GM18873 (cell line): ENCODE measurements around the gene RIMS4.

ENCODE experiments used
- ATAC-seq: cut with Tn5 transposase; IDR thresholded peaks from one replicate; pipeline ENCODE4 v1.9.1; 2021; ENCODE audit warnings: mild to moderate bottlenecking, moderate library complexity, moderate number of reproducible peaks; ENCODE audit not compliant: unreplicated experiment, low FRiP score

The RIMS4 gene

GRCh38 chr20:44799691-44800090 lies 10.7 kb downstream of the RIMS4 start:
- no peak for ATAC-seq

- no peak for ATAC-seq
Measured at GRCh38 chr20:44796758-44797457, 13.4 kb downstream of the RIMS4 start.

- no peak for ATAC-seq
Measured at GRCh38 chr20:44796311-44796710, 14.0 kb downstream of the RIMS4 start.

GRCh38 chr20:44795836-44796235 lies 14.5 kb downstream of the RIMS4 start:
- no peak for ATAC-seq

DNA sequence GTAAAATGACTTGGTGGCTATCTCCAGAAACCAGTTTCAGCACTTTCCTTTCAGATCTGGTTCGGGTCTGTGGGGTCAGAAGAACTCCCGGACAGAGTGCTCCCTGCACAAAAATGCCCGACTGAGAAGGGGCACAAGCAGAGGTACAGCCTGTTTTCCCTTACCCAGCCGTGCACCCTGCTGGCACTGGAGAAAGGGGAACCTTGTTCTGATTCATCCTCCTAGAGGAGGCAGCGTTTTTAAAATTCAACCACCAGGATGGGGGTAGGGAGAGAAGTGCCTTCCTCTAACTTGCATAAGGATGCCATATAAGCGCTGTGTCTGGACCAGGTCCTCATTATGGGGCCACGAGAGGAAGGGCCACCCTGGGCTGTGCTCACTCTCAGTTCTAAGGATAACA lies 17.6 kb downstream of the RIMS4 start:
- ATAC-seq: no peak

GRCh38 chr20:44790638-44791393 lies 19.5 kb downstream of the RIMS4 start:
- no peak for ATAC-seq

GRCh38 chr20:44788706-44789456 lies 21.5 kb downstream of the RIMS4 start:
- ATAC-seq: no peak

DNA sequence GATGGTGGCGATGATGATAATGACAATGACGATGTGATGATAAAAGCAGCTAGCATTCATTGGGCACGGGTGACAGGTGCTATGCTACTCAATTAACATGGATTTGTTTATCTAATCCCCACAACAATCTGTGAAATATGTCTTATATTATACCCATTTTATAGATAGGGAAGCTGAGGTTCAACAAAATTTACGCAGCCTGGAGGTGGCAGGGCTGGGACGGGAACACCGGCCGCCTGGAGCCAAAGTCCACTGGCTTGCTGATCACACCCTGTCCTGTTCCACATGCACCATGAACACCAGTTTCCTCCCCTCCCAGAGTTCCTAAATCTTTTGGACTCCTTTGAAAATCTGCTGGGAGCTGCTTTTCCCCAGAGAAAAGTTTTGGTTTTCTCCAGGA lies 23.0 kb downstream of the RIMS4 start:
- ATAC-seq: no peak

DNA sequence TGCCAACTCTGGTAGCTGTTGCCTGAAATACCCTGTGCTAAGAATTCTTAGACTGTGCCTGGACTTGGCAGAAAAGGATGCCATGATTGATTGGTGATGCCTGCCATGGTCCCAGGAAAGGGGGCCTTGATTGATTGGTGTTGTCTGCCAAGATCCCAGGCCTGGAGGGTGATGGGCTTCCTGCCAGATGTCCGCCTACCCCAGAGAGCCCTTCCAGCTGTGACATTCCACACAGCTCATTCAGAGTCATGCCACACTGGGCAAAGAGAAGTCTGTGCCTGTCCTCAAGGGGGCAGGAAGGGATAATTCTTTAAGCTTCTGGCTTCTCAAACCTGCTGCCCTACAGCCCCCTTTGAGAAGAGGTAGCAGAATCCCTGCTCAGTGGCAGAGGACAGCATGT lies 24.6 kb downstream of the RIMS4 start:
- no peak for ATAC-seq

DNA sequence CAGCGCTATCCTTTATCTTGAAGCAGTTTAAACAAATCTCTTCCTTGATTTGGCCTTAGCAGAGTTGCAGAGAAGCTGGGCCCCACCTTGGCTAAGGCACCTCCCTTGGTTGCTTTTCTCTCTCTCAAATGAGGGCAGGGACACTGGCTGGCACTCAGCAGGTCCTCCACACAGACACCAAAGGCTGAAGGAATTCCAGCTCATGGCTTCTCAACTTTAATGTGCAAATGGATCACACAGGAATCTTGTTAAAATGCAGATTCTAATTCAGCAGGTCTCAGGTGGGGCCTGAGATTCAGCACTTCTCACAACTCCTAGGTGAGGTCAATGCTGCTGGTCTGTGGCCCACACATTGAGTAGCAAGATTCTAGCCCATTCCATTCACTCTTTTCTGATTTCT lies 25.7 kb downstream of the RIMS4 start:
- ATAC-seq: no peak

DNA sequence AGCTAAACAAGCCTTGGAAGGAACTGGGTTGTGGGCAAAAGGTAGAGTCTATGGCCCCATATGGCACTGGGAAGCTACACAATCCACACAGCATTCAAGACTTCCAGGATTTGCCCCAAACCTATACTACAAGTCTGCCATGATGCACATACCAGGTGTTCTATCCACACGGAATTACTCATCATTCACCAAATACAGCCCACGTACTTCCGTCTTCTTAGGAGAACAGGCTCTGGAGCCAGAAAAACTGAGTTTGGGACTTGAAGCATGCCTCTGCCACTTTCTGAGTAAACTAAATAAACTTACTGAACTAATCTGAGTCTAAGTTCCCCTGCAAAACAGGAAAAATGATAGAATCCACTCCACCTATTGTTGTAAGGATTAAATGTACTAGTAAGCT lies 28.6 kb downstream of the RIMS4 start:
- ATAC-seq: no peak

DNA sequence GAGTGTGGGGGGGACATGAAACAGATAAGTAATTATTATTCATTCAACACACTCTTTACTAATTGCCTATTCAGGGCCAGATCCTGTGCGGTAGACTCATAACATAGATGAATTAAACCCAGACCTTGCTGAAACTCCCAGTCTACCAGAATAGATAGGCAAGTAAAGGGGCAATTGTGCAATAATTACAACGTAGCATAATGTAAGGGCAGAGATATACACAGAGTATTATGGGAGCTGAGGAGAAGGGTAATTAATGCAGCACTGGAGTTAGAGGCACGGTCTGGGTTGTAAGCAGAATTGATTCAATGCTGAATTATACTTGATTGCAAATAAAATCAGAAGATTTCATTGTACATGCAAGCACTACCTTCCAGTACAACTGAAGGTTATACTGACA lies 29.2 kb downstream of the RIMS4 start:
- ATAC-seq: no peak

GRCh38 chr20:44780226-44780625 lies 30.1 kb downstream of the RIMS4 start:
- no peak for ATAC-seq

- ATAC-seq: no peak
Measured at GRCh38 chr20:44776980-44777379, 33.4 kb downstream of the RIMS4 start.

DNA sequence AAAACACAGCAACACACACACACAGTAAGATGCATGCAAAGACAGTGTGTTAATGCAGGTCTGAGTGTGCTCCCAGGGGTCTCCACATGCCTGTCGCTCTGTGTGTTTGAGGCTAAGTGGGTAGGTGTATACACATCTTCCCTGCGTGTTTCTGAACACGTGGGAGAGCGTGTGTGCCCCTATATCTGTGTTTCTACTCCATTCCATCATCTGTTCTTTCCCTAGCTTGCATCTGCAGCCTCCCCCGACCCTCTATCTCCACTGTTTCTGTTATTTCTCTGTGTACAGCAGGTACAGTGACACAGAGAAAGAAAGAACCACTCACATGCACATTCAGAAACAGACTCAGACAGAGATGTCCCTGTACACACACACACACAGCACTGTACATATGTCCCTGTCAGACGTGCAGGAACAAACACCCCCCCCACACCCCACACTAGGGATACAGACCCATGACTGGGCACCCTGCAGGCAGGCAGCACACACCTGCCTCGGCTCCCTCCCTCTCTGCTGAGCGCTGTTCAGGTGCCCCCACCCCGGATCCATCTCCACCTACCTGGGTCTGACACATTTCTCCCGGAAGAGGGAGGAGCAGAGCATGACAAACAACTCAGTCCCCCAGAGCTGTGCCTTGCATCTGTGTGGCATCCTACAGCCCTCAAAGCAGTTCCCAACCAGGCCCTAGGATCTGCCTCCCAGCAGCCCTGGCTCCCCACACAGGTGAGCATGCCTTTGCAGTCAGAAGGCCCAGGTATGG lies 37.1 kb downstream of the RIMS4 start:
- no peak for ATAC-seq

GRCh38 chr20:44772636-44773035 lies 37.7 kb downstream of the RIMS4 start:
- no peak for ATAC-seq

DNA sequence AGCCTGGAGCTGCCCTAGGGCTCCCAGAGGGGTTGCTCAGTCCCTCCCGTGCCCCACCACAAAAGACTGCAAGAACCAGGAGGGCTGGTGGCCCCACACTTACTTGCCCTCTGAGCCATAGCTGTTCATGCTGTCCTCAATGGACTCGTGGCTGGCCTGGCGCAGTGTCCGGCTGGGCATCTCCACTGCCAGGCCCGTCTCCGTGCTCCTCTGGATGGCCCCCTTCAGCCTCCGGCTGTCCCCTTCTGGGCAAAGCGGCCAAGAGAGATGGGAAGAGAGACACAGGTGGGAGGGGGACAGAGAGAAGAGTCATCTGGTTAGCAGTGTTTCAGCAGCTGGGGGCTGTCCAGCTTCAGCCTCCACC lies 39.2 kb downstream of the RIMS4 start:
- no peak for ATAC-seq

DNA sequence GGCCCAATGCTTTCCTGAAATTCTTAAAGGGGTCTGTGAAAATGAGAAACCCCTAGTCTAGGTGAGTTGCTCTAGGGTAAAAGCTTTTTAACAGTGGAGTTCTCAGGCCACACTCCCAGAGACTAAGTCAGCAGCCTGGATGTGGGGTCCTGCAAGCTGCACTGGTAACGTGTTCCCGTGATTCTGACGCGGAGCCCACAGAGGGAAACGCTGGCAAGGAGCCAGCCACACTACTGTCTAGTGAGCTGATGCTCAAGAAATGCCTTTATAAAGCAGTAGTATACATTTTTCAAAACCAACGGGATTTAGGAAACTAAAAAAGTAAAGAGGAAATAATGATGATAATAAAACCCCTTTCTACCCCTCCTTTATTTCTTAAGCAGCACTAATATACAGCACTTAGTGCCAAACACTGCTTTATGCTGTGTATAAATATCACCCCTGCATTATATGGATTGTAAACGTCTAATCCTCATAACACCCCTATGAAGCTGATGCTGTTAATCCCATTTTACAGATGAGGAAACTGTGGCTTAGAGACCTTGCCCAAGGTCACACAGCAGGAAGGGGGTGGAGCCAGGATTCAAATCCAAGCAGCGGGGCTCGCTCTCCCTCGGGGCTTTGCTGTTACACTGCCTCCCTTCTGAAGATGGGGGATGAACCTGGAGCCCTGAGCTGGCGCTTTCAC lies 39.7 kb downstream of the RIMS4 start:
- ATAC-seq: no peak

DNA sequence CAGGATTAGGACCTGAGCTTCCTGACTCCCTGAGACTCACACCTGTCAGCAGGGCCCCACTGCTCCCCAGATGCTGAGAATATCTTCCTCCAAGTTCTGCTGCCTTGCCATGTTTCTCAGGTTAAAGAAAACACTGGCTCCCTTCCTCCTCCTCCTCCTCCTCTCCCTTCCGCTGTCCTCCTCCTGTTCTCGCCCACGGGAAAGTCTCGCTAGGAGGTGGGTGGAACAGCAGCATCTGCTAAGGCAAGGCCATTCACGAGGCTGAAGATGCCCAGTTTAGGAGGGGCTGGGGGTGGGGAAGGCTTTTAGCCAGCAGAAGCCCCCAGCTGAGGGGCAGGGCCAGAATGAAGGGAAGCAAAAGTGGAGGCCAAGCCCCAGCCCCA lies 40.9 kb downstream of the RIMS4 start:
- ATAC-seq: no peak

GRCh38 chr20:44768854-44769480 lies 41.4 kb downstream of the RIMS4 start:
- ATAC-seq: no peak
